Umbilical cord (tissue), 2 donors: ENCODE results near the gene BANP. TPM values are rescaled to one million over a fixed set of nuclear protein-coding genes. Genes with fewer than 3 reads are reported as not detected.
"Not testable (repeated sequence)": the region's sequence is repeated elsewhere in the genome, so short reads cannot be mapped to it uniquely, and the experiment has no call there.

Experiments
- DNase-seq: peaks from one replicate; pipeline ENCODE4 v3.0.0-alpha.2; 2015; ENCODE audit warnings: low spot score
- total RNA-seq: library from RNA; depleted of rRNA; stranded (reverse); fragments of >200 nt; gene quantifications from one replicate; pipeline ENCODE4 v1.2.3, GENCODE V29; 2014; ENCODE audit warnings: low replicate concordance; ENCODE audit not compliant: insufficient read depth

BANP gene
- total RNA-seq, 1 donor from 2014 or later: 27.2 TPM

GRCh38 chr16:88014954-88015805, 63.9 kb downstream of the BANP start:
- DNase-seq: no peak

GRCh38 chr16:88015806-88016140, 64.5 kb downstream of the BANP start:
- DNase-seq: no peak

- not testable (repeated sequence) for DNase-seq
Observed at GRCh38 chr16:88016386-88016785, 65.2 kb downstream of the BANP start.

GRCh38 chr16:88016964-88017363, 65.7 kb downstream of the BANP start:
- no peak for DNase-seq

GRCh38 chr16:88017587-88018101, 66.4 kb downstream of the BANP start:
- no peak for DNase-seq

GRCh38 chr16:88018382-88018781, 67.1 kb downstream of the BANP start:
- DNase-seq: not testable (repeated sequence)

- DNase-seq: not testable (repeated sequence)
Observed at GRCh38 chr16:88019041-88019820, 68.0 kb downstream of the BANP start.

GRCh38 chr16:88019821-88020515, 68.7 kb downstream of the BANP start:
- DNase-seq: no peak

GRCh38 chr16:88020516-88020885, 69.3 kb downstream of the BANP start:
- no peak for DNase-seq

- peak; percentile 28 for DNase-seq
Observed at GRCh38 chr16:88021041-88021970, 70.1 kb downstream of the BANP start.

- no peak for DNase-seq
Observed at GRCh38 chr16:88022076-88023042, 71.1 kb downstream of the BANP start.

GRCh38 chr16:88023366-88023765, 72.1 kb downstream of the BANP start:
- DNase-seq: no peak

- DNase-seq: no peak
Observed at GRCh38 chr16:88023786-88024185, 72.6 kb downstream of the BANP start.

- DNase-seq: peak; percentile 30
Observed at GRCh38 chr16:88024491-88025085, 73.4 kb downstream of the BANP start.

- peak; percentile 57 for DNase-seq
Observed at GRCh38 chr16:88025086-88025492, 73.9 kb downstream of the BANP start.

GRCh38 chr16:88025828-88026555, 74.8 kb downstream of the BANP start:
- DNase-seq: not testable (repeated sequence)

GRCh38 chr16:88026964-88027938, 76.0 kb downstream of the BANP start:
- no peak for DNase-seq
